Activated T-cell treated with anti-CD3 and anti-CD28 coated beads, Interleukin-2, amount 50 U/mL, for 24 hours (primary cell): Measurements from ENCODE around the gene ELOVL5.

Experiments
- DNase-seq: peaks from one replicate; pipeline ENCODE4 v3.0.0-alpha.2; 2020
- H3K27ac Mint-ChIP-seq: 2 replicates; pipeline ENCODE4 v1.8.0; 2020; ENCODE audit warnings: mild to moderate bottlenecking, mixed read lengths
- H3K27me3 Mint-ChIP-seq: 2 replicates; pipeline ENCODE4 v1.8.0; 2020; ENCODE audit warnings: mixed read lengths
- H3K36me3 Mint-ChIP-seq: 2 replicates; pipeline ENCODE4 v1.8.0; 2020; ENCODE audit warnings: low read depth, mixed read lengths
- H3K4me1 Mint-ChIP-seq: 2 replicates; pipeline ENCODE4 v1.8.0; 2020; ENCODE audit warnings: low read depth, mixed read lengths
- H3K4me3 Mint-ChIP-seq: 2 replicates; pipeline ENCODE4 v1.8.0; 2020; ENCODE audit warnings: mild to moderate bottlenecking, moderate library complexity, mixed read lengths
- H3K9me3 Mint-ChIP-seq: 2 replicates; pipeline ENCODE4 v1.8.0; 2020; ENCODE audit warnings: mixed read lengths

The ELOVL5 gene

DNA sequence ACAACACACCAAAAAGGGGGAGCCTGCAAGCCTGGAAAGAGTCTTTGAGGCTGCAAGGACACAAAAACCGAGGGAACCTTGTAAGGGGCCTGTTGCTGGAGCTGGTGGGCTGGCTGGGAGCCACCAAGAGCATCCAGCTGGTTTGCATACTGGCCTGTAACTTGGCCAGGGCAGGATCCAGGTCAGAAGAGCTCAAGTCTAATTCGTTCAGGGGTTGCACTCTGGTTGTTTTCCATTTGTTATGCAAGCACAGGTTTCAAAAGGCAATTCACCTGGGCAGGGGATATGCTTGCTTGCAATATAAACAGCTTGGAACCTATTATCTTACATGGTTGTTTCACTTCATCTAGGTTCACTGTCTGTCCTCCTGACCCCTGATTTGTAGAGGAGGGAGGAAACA is 101.8 kb downstream of the ELOVL5 start:
- Mint-ChIP-seq H3K9me3 (no peaks in the 10 kb centered on the region), H3K27me3 (no peaks in the 10 kb centered on the region), H3K27ac (no peak overlapping the region), H3K4me1 (peaks cover 19% of the 10 kb centered on the region), H3K36me3 (no peaks in the 10 kb centered on the region), H3K4me3 (no peak overlapping the region)
- DNase-seq, result no peak

DNA sequence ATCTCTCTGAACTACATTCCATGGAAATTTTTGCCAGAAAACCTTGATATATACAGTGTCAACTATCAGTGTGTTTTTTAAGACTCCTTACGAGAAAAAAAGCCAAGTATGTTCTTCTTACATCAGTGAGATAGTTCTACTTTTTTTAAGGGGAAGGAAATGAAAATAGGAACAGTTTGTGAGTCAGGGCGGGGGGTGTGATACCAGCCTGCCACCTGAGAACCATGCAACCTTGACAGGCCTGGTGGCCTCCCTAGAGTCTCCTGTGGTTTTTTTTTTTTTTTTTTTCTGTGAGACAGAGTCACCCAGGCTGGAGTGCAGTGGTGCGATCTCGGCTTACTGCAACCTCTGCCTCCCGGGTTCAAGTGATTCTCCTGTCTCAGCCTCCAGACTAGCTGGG is 103.8 kb downstream of the ELOVL5 start:
- H3K27me3 Mint-ChIP-seq, result no peaks in the 10 kb centered on the region
- H3K36me3 Mint-ChIP-seq, result no peaks in the 10 kb centered on the region
- DNase-seq, result no peak
- H3K4me3 Mint-ChIP-seq, result no peak overlapping the region
- peaks cover 9% of the 10 kb centered on the region for H3K9me3 Mint-ChIP-seq
- H3K4me1 Mint-ChIP-seq, result peaks cover 30% of the 10 kb centered on the region
- no peak overlapping the region for H3K27ac Mint-ChIP-seq

DNA sequence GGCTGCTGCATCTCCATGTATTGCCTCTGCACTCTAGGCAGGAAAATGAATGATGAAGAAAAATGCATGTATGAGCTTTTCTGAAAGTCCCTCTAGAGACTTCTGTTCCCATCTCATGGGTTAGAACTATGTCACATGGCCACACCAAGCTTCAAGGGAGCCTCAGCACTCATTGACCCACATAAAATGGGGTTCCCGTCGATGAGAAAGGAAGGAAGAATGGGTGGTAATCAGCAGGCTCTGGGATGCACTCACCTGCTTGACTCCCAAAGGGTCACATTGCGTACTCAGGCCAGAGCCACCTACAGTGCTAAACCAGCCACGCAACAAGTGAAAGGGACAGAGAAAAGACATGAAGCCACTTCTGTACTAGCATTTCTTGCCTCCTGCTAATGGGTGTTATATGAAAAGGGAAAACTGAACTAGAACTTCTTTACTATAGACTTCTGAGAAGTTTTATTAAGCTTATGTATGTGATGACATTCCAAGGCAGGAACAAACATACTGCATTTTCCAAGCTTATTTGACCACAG is 104.3 kb downstream of the ELOVL5 start:
- H3K4me1 Mint-ChIP-seq, result peaks cover 35% of the 10 kb centered on the region
- H3K27me3 Mint-ChIP-seq, result no peaks in the 10 kb centered on the region
- H3K9me3 Mint-ChIP-seq, result peaks cover 12% of the 10 kb centered on the region
- no peaks in the 10 kb centered on the region for H3K36me3 Mint-ChIP-seq
- no peak overlapping the region for H3K4me3 Mint-ChIP-seq
- H3K27ac Mint-ChIP-seq, result no peak overlapping the region
- no peak for DNase-seq

DNA sequence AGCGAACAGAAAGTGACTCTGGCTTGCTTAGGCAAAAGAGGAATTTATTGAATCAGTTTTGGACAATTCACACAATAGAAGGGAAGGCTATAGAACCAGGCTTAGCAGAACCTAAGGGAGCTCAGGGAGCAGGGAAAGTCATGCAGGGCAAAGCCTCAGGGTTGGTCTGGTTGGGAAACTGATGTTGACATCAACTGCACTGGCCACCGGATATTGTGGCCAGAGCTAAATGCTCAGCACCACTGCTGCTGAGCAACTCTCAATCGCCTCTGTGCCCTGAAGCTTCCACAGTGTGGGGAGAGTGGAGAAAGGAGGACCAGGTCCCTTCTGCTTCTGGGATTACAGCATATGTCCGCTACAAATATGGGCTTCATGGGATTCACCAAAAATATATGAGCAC is 106.8 kb downstream of the ELOVL5 start:
- Mint-ChIP-seq H3K27ac (no peak overlapping the region), H3K4me3 (no peak overlapping the region), H3K9me3 (peaks cover 12% of the 10 kb centered on the region), H3K4me1 (peaks cover 44% of the 10 kb centered on the region), H3K36me3 (no peaks in the 10 kb centered on the region), H3K27me3 (no peaks in the 10 kb centered on the region)
- DNase-seq, result no peak

DNA sequence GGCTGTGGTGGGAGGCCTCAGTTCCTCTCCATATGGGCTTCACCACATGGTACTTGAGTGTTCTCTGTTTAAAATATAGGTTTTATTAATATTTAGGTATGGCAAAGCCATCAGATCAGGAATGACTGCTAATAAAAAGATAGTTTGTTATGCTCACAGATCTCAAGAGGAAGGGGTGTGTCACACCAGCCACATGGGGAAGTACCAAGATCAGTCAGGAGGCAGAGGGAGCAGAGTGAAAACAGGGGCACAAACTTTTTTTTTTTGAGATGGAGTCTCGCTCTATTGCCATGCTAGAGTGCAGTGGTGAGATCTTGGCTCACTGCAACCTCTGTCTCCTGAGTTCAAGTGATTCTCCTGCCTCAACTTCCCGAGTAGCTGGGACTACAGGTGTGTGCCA is 108.0 kb downstream of the ELOVL5 start:
- no peaks in the 10 kb centered on the region for H3K36me3 Mint-ChIP-seq
- H3K4me1 Mint-ChIP-seq, result peaks cover 56% of the 10 kb centered on the region
- DNase-seq, result no peak
- peak overlapping the region; percentile 51 for H3K27ac Mint-ChIP-seq
- no peak overlapping the region for H3K4me3 Mint-ChIP-seq
- no peaks in the 10 kb centered on the region for H3K27me3 Mint-ChIP-seq
- H3K9me3 Mint-ChIP-seq, result peaks cover 12% of the 10 kb centered on the region

DNA sequence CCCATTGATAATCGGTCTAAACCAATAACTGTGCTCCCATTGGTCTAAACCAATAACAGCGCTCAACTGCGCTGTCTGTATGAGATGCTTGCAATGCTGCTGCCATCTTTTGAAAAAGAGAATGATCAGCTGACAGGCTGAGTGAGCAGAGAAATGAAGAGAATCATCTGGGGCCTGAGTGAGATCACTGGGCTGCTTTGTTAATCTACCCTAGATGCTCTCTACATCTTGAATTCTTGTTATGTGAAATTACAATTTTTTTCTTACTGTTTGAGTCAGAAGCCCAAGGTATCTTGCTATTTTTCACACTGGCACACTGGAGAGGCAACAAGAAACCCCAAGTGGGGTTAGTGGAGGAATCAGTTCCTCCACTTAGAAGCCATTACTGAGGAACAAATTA is 108.6 kb downstream of the ELOVL5 start:
- H3K9me3 Mint-ChIP-seq, result peaks cover 12% of the 10 kb centered on the region
- no peaks in the 10 kb centered on the region for H3K27me3 Mint-ChIP-seq
- DNase-seq, result no peak
- no peak overlapping the region for H3K4me3 Mint-ChIP-seq
- H3K36me3 Mint-ChIP-seq, result no peaks in the 10 kb centered on the region
- peaks cover 57% of the 10 kb centered on the region for H3K4me1 Mint-ChIP-seq
- no peak overlapping the region for H3K27ac Mint-ChIP-seq

DNA sequence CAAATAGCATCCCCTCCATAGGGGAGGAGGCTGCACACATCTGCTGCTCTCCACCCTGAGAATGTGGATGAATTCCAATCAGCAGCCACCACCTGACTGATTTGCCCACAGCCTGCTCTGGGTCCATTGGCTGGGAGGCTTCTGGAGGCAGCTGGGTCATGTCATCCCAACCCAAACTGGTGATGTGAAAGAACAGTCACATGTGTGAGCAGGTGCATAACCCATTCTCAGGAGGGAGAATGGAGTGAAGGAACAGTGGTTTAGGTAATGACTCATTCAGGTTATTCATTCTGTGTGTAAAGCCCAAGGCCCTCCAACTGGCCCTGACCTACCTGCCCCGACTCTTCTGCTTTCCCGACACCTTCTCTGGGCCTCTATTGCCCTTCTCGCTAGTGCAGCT is 109.2 kb downstream of the ELOVL5 start:
- Mint-ChIP-seq H3K36me3 (no peaks in the 10 kb centered on the region), H3K4me3 (no peak overlapping the region), H3K27ac (peak overlapping the region; percentile 7), H3K27me3 (no peaks in the 10 kb centered on the region), H3K4me1 (peaks cover 54% of the 10 kb centered on the region), H3K9me3 (peaks cover 12% of the 10 kb centered on the region)
- DNase-seq, result no peak

DNA sequence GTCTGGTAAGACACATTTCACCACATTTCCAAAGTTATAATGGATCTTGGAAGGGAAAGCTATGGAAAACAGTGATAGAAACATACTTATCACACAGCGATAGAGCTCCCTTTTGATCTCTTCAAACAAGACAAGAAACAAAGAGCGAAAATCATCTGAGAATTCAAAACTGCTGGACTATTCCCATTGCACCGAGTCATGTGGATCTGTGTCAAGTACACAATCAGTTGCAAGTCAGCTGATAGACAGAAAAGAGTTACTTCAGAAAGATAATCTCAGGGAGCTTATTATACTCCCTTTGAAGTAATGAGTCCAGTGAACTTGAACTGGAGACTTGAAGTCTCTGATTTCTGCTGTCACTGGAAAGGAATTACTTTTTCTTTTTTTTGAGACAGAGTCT is 110.4 kb downstream of the ELOVL5 start:
- no peak overlapping the region for H3K27ac Mint-ChIP-seq
- no peak for DNase-seq
- H3K9me3 Mint-ChIP-seq, result peaks cover 12% of the 10 kb centered on the region
- peaks cover 51% of the 10 kb centered on the region for H3K4me1 Mint-ChIP-seq
- H3K27me3 Mint-ChIP-seq, result no peaks in the 10 kb centered on the region
- no peak overlapping the region for H3K4me3 Mint-ChIP-seq
- no peaks in the 10 kb centered on the region for H3K36me3 Mint-ChIP-seq

DNA sequence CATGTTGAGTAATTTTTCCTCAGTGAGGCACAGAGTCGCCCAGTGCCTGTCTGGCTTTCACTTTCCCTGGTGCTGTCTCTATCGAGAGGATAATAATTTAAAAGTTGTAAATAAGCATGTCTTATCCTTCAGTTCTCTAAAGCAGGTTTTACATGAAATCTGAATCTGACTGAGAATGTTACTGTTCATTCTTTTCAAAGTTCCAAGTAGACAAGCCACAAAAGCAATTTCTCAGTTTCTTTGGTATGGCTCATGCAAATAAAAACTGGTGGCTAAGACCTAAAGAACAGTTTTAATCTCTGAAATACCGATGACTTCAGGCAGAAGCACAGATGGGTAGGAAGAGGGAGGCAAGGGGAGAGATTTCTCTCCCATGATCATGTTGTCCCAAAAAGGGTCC is 112.5 kb downstream of the ELOVL5 start:
- H3K4me3 Mint-ChIP-seq, result peak overlapping the region; percentile 50
- H3K9me3 Mint-ChIP-seq, result peaks cover 12% of the 10 kb centered on the region
- peaks cover 59% of the 10 kb centered on the region for H3K4me1 Mint-ChIP-seq
- H3K27me3 Mint-ChIP-seq, result no peaks in the 10 kb centered on the region
- DNase-seq, result no peak
- peak overlapping the region; percentile 58 for H3K27ac Mint-ChIP-seq
- no peaks in the 10 kb centered on the region for H3K36me3 Mint-ChIP-seq

DNA sequence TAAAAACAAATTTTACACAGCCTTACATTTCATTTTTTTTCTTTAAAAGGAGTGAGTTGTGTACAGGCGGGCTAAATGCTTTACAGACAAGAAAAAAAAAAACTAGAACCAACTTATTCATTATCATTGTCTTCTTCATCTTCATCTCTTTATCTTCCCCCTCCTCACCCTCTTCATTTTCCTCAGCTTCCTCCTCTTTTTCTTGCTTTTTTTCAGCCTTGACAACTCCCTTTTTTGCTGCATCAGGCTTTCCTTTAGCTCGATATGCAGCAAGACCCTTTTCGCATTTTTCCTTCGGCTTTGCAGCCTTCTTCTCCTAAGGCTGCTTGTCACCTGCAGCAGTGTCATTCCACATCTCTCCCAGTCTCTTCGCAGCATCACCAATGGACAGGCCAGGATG is 113.2 kb downstream of the ELOVL5 start:
- Mint-ChIP-seq H3K9me3 (peaks cover 8% of the 10 kb centered on the region), H3K27me3 (no peaks in the 10 kb centered on the region), H3K4me1 (peaks cover 58% of the 10 kb centered on the region), H3K27ac (peak overlapping the region; percentile 58), H3K36me3 (no peaks in the 10 kb centered on the region), H3K4me3 (peak overlapping the region; percentile 50)
- DNase-seq, result no peak

DNA sequence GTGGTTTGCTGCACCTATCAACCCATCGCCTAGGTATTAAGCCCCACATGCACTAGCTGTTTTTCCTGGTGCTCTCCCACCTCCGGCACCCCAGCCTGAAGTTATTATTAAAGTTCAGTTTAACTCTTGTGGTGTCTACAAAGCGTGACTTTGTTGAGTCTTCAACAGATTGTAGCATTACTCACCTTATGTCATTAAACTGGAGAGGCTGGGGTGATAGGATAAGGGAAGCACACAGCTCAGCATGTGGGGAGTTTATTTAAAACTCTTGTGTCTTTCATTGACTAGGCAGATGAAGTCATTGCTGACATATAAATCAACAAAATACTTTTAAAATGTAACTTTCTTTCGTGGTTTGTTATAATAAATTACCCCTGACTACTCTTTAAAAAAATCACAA is 115.4 kb downstream of the ELOVL5 start:
- Mint-ChIP-seq H3K9me3 (no peaks in the 10 kb centered on the region), H3K4me1 (peaks cover 46% of the 10 kb centered on the region), H3K4me3 (no peak overlapping the region), H3K27me3 (no peaks in the 10 kb centered on the region), H3K27ac (no peak overlapping the region), H3K36me3 (no peaks in the 10 kb centered on the region)
- no peak for DNase-seq

DNA sequence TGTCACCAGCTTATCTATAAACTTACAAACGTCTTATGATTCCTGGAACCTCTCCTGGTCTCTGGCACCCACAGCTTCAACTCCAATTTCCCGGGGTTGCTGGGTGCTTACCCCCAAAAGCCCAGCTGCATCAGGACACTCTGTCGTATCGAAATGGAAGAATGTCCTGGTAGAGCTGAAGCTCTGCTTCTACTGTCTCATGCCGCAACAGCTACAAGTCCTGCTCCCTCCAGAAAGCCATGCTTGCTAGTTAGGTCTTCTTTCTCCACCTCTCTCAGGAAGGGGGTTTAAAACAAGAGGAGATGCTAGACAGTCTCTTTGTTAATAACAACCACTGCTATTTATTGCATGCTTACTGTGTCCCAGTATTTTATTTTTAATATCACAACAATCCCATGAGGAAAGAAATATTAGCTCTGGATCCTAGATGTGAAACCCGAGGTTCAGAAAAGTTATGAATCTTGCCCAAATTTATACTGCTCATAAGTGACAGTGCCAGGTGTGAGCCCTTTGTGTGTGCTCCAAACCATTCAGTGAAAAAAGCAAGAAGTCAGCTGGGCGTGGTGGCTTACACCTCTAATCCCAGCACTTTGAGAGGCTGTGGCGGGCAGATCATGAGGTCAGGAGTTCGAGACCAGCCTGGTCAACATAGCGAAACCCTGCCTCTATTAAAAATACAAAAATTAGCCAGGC is 117.8 kb downstream of the ELOVL5 start:
- H3K36me3 Mint-ChIP-seq, result no peaks in the 10 kb centered on the region
- peaks cover 31% of the 10 kb centered on the region for H3K4me1 Mint-ChIP-seq
- DNase-seq, result no peak
- H3K9me3 Mint-ChIP-seq, result no peaks in the 10 kb centered on the region
- H3K27ac Mint-ChIP-seq, result peak overlapping the region; percentile 90
- no peak overlapping the region for H3K4me3 Mint-ChIP-seq
- no peaks in the 10 kb centered on the region for H3K27me3 Mint-ChIP-seq

DNA sequence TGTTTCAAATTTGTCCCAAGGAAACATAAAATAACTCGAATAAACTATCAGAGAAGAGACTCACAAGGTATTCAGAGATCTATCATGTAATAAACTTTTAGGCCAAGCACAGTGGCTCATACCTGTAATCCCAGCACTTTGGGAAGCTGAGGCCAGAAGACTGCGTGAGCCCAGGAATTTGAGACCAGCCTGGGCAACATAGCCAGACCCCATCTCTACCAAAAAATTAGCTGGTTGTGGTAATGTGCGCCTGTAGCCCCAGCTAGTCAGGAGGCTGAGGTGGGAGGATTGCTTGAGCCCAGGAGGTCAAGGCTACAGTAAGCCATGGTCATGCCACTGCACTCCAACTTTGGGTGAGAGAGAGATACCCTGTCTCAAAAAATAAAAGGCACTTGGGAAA is 120.9 kb downstream of the ELOVL5 start:
- peaks cover 24% of the 10 kb centered on the region for H3K4me1 Mint-ChIP-seq
- H3K27ac Mint-ChIP-seq, result no peak overlapping the region
- DNase-seq, result no peak
- H3K27me3 Mint-ChIP-seq, result no peaks in the 10 kb centered on the region
- H3K4me3 Mint-ChIP-seq, result no peak overlapping the region
- H3K36me3 Mint-ChIP-seq, result no peaks in the 10 kb centered on the region
- no peaks in the 10 kb centered on the region for H3K9me3 Mint-ChIP-seq

DNA sequence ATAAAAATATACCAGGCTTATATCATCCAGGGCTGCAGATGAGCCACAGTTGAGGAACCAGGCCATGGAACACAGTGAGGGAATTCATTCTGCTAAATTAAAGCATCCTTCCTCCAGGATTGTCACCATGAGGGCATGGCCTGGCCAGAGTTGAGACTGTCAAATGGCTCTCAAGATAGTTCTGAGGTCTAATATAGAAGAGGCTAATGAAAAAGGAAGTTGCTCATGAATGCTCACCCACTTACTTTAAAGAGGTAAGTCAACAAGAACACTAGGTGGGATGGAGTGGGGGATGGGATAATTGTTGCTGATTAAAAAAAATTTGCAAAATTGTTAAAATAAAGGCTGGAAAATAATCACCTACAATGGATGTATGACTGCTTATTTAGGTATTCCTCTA is 128.1 kb downstream of the ELOVL5 start:
- no peaks in the 10 kb centered on the region for H3K9me3 Mint-ChIP-seq
- H3K4me1 Mint-ChIP-seq, result peaks cover 7% of the 10 kb centered on the region
- no peaks in the 10 kb centered on the region for H3K36me3 Mint-ChIP-seq
- H3K4me3 Mint-ChIP-seq, result no peak overlapping the region
- DNase-seq, result no peak
- no peaks in the 10 kb centered on the region for H3K27me3 Mint-ChIP-seq
- no peak overlapping the region for H3K27ac Mint-ChIP-seq
